H9 (cell line): ENCODE data around the gene KRT15. TPM values are rescaled to one million over a fixed set of nuclear protein-coding genes. Genes with fewer than 3 reads are reported as not detected.
A peak's percentile ranks its signal among the peaks of the same experiment; 100 is the strongest.

Source experiments
- DNase-seq: peaks from one replicate; pipeline ENCODE4 v3.0.0-alpha.2; 2017
- H2AFZ ChIP-seq: one replicate; pipeline ENCODE4 v1.6.1; 2013; ENCODE audit warnings: mild to moderate bottlenecking, low read length, control low read depth, moderate library complexity
- H2AK5ac ChIP-seq: 2 replicates; pipeline ENCODE4 v1.6.1; 2013; ENCODE audit warnings: low read length, control low read depth, mixed read lengths; ENCODE audit not compliant: insufficient read length
- H2BK120ac ChIP-seq: one replicate; pipeline ENCODE4 v1.6.1; 2013; ENCODE audit warnings: low read depth, mild to moderate bottlenecking, low read length, control low read depth, inconsistent platforms; ENCODE audit not compliant: poor library complexity, severe bottlenecking
- H2BK12ac ChIP-seq: 2 replicates; pipeline ENCODE4 v1.6.1; 2013; ENCODE audit warnings: low read length, control low read depth, mixed read lengths, low read depth; ENCODE audit not compliant: insufficient read length
- H2BK15ac ChIP-seq: 2 replicates; pipeline ENCODE4 v1.6.1; 2013; ENCODE audit warnings: low read depth, low read length, control low read depth
- H2BK20ac ChIP-seq: one replicate; pipeline ENCODE4 v1.6.1; 2013; ENCODE audit warnings: low read depth, mild to moderate bottlenecking, low read length, control low read depth, inconsistent platforms; ENCODE audit not compliant: poor library complexity, severe bottlenecking
- H2BK5ac ChIP-seq: 2 replicates; pipeline ENCODE4 v1.6.1; 2013; ENCODE audit warnings: low read length, control low read depth, mixed read lengths; ENCODE audit not compliant: insufficient read length
- H3K14ac ChIP-seq: 2 replicates; pipeline ENCODE4 v1.6.1; 2013; ENCODE audit warnings: low read length, control low read depth; ENCODE audit not compliant: insufficient read depth
- H3K18ac ChIP-seq: 2 replicates; pipeline ENCODE4 v1.6.1; 2013; ENCODE audit warnings: low read depth, mild to moderate bottlenecking, mixed read lengths, low read length, control low read depth; ENCODE audit not compliant: insufficient read length
- H3K23ac ChIP-seq: 2 replicates; pipeline ENCODE4 v1.6.1; 2013; ENCODE audit warnings: low read length, control low read depth, mixed read lengths, low read depth; ENCODE audit not compliant: insufficient read length
- H3K23me2 ChIP-seq: 2 replicates; pipeline ENCODE4 v1.6.1; 2013; ENCODE audit warnings: low read depth, mild to moderate bottlenecking, mixed read lengths, low read length, control low read depth; ENCODE audit not compliant: insufficient read length, poor library complexity, severe bottlenecking
- H3K27ac ChIP-seq: 2 replicates; pipeline ENCODE4 v1.5.1; 2013; ENCODE audit warnings: low read length, control low read depth, mixed read lengths, low read depth; ENCODE audit not compliant: insufficient read length
- H3K27me3 ChIP-seq: 2 replicates; pipeline ENCODE4 v1.6.1; 2013; ENCODE audit warnings: low read length, control low read depth, inconsistent platforms; ENCODE audit not compliant: insufficient read depth
- H3K4ac ChIP-seq: 2 replicates; pipeline ENCODE4 v1.6.1; 2013; ENCODE audit warnings: low read depth, mild to moderate bottlenecking, control low read depth, inconsistent platforms, low read length, moderate library complexity
- H3K4me1 ChIP-seq: 2 replicates; pipeline ENCODE4 v1.6.1; 2013; ENCODE audit warnings: low read length, control low read depth, inconsistent platforms; ENCODE audit not compliant: insufficient read depth
- H3K4me2 ChIP-seq: 2 replicates; pipeline ENCODE4 v1.6.1; 2013; ENCODE audit warnings: low read length, control low read depth, mixed read lengths; ENCODE audit not compliant: insufficient read length, insufficient read depth
- H3K56ac ChIP-seq: 2 replicates; pipeline ENCODE4 v1.6.1; 2013; ENCODE audit warnings: low read depth, mild to moderate bottlenecking, mixed read lengths, low read length, control low read depth; ENCODE audit not compliant: insufficient read length
- H3K79me1 ChIP-seq: 2 replicates; pipeline ENCODE4 v1.6.1; 2013; ENCODE audit warnings: low read depth, mild to moderate bottlenecking, moderate library complexity, low read length, control low read depth, inconsistent platforms; ENCODE audit not compliant: insufficient read depth, poor library complexity, severe bottlenecking
- H3K79me2 ChIP-seq: 2 replicates; pipeline ENCODE4 v1.6.1; 2013; ENCODE audit warnings: low read length, control low read depth, inconsistent platforms; ENCODE audit not compliant: insufficient read depth
- H3K9ac ChIP-seq: 2 replicates; pipeline ENCODE4 v1.6.1; 2013; ENCODE audit warnings: low read length, control low read depth, mixed read lengths; ENCODE audit not compliant: insufficient read length; ENCODE audit errors: extremely low read depth
- H3K9me3 ChIP-seq: one replicate; pipeline ENCODE4 v1.6.1; 2013; ENCODE audit warnings: low read depth, low read length, inconsistent platforms; ENCODE audit not compliant: control insufficient read depth
- H3T11ph ChIP-seq: one replicate; pipeline ENCODE4 v1.6.1; 2013; ENCODE audit warnings: mild to moderate bottlenecking, low read length, control low read depth, inconsistent platforms
- H4K20me1 ChIP-seq: one replicate; pipeline ENCODE4 v1.6.1; 2013; ENCODE audit not compliant: control insufficient read depth, insufficient read length, insufficient read depth
- H4K5ac ChIP-seq: 2 replicates; pipeline ENCODE4 v1.6.1; 2013; ENCODE audit warnings: low read depth, mild to moderate bottlenecking, mixed read lengths, low read length, control low read depth; ENCODE audit not compliant: insufficient read length
- H4K8ac ChIP-seq: replicated peaks from 2 replicates; pipeline ENCODE4 v1.6.1; 2013; ENCODE audit warnings: low read length, control low read depth, mixed read lengths, low read depth; ENCODE audit not compliant: insufficient read length
- H4K91ac ChIP-seq: 2 replicates; pipeline ENCODE4 v1.6.1; 2013; ENCODE audit warnings: low read depth, mild to moderate bottlenecking, moderate library complexity, mixed read lengths, low read length, control low read depth; ENCODE audit not compliant: insufficient read length
- H3K27ac Mint-ChIP-seq, 3 experiments: 2 replicates in 2 of 3; 3 replicates in 1 of 3; pipeline ENCODE4 v1.8.0; 2020 to 2021; ENCODE audit warnings: mixed read lengths in 3 of 3, mild to moderate bottlenecking in 1 of 3, moderate library complexity in 1 of 3
- H3K27me3 Mint-ChIP-seq: 2 replicates; pipeline ENCODE4 v1.8.0; 2021; ENCODE audit warnings: low read depth, mild to moderate bottlenecking, moderate library complexity, mixed read lengths
- H3K36me3 Mint-ChIP-seq, 3 experiments: 2 replicates in 2 of 3; 3 replicates in 1 of 3; pipeline ENCODE4 v1.8.0; 2020 to 2021; ENCODE audit warnings: low read depth in 3 of 3, mixed read lengths in 3 of 3; ENCODE audit not compliant: insufficient read depth in 1 of 3
- H3K4me1 Mint-ChIP-seq, 2 experiments: 2 replicates each; pipeline ENCODE4 v1.8.0; 2020; ENCODE audit warnings: mixed read lengths in 2 of 2
- H3K4me3 Mint-ChIP-seq, 2 experiments: 2 replicates in 1 of 2; 3 replicates in 1 of 2; pipeline ENCODE4 v1.8.0; 2020 to 2021; ENCODE audit warnings: mild to moderate bottlenecking in 2 of 2, mixed read lengths in 2 of 2, moderate library complexity in 1 of 2
- H3K9me3 Mint-ChIP-seq, 2 experiments: 2 replicates in 1 of 2; 3 replicates in 1 of 2; pipeline ENCODE4 v1.8.0; 2020; ENCODE audit warnings: mild to moderate bottlenecking in 2 of 2, mixed read lengths in 2 of 2, moderate library complexity in 1 of 2
- WGBS: extraction: QIAGEN DNeasy Blood & Tissue Kit; methylation state at CpG from one replicate; pipeline ENCODE4 v1.1.7; 2013; ENCODE audit warnings: missing lambda C conversion rate, low lambda C conversion rate, mixed read lengths; ENCODE audit not compliant: insufficient read length; ENCODE audit errors: extremely low coverage; 5-methylcytosine and 5-hydroxymethylcytosine counted together
- total RNA-seq: library from RNA; stranded (reverse); gene quantifications from 2 replicates; pipeline ENCODE4 v1.2.1, GENCODE V29; 2021
- TF ChIP-seq, protein P1 (sequence below): fragments of 200-600 bp; sonication (generic); conservative IDR thresholded peaks from 3 replicates; pipeline ENCODE4 v1.8.0; 2021; ENCODE audit warnings: antibody characterized with exemption, mild to moderate bottlenecking

Gene KRT15
- total RNA-seq, 1 experiment from 2014 or later: 0.87 TPM

DNA sequence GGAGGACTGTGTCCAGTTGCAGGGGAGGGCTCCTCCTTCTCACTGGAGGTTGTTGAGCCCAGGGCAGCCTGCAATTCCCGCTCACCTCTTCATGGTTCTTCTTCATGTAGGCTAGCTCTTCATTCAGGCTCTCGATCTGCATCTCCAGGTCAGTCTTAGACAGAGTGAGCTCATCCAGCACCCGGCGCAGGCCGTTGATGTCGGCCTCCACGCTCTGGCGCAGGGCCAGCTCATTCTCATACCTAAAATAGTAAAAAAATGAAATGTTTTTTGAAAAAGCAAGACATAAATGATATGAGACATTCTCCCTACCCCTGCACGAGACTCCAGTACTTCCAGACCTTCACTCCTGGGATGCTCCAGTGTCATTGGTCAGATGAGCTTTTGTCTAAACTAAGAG is 15.5 kb downstream of the KRT15 start:
- Histone ChIP-seq H4K8ac (no peak overlapping the region), H3K56ac (no peak overlapping the region), H3K23me2 (no peaks in the 10 kb centered on the region), H4K5ac (no peak overlapping the region), H3K18ac (no peak overlapping the region), H3T11ph (no peak overlapping the region), H2BK12ac (no peak overlapping the region), H3K79me2 (no peaks in the 10 kb centered on the region), H3K79me1 (no peaks in the 10 kb centered on the region), H3K4me2 (no peak overlapping the region), H3K4me1 (peaks cover 3% of the 10 kb centered on the region; the same call in 1 of the 2 replicates), H2AK5ac (no peak overlapping the region), H4K91ac (no peak overlapping the region), H2BK120ac (no peak overlapping the region), H3K9me3 (no peaks in the 10 kb centered on the region), H3K27me3 (no peaks in the 10 kb centered on the region), H2BK5ac (no peak overlapping the region), H2BK20ac (no peak overlapping the region), H3K27ac (no peak overlapping the region), H3K9ac (no peak overlapping the region), H2BK15ac (no peak overlapping the region), H4K20me1 (no peaks in the 10 kb centered on the region), H3K4ac (no peak overlapping the region), H2AFZ (no peak overlapping the region), H3K23ac (no peak overlapping the region), H3K14ac (no peak overlapping the region)
- Mint-ChIP-seq H3K36me3 (no peaks in the 10 kb centered on the region), H3K9me3 (no peaks in the 10 kb centered on the region), H3K27me3 (peaks cover 4% of the 10 kb centered on the region), H3K27ac (no peak overlapping the region), H3K4me1 (peaks cover 30 to 32% of the 10 kb centered on the region in 2 experiments), H3K4me3 (peak overlapping the region in 1 of 2 experiments; percentile 4; a peak in 1 of 5 replicates)
- no CpG with 5 or more reads among the region's 9 CpGs for WGBS
- no peak for DNase-seq
- TF ChIP-seq, protein P1, sequence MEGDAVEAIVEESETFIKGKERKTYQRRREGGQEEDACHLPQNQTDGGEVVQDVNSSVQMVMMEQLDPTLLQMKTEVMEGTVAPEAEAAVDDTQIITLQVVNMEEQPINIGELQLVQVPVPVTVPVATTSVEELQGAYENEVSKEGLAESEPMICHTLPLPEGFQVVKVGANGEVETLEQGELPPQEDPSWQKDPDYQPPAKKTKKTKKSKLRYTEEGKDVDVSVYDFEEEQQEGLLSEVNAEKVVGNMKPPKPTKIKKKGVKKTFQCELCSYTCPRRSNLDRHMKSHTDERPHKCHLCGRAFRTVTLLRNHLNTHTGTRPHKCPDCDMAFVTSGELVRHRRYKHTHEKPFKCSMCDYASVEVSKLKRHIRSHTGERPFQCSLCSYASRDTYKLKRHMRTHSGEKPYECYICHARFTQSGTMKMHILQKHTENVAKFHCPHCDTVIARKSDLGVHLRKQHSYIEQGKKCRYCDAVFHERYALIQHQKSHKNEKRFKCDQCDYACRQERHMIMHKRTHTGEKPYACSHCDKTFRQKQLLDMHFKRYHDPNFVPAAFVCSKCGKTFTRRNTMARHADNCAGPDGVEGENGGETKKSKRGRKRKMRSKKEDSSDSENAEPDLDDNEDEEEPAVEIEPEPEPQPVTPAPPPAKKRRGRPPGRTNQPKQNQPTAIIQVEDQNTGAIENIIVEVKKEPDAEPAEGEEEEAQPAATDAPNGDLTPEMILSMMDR: no peak
